Left ventricle myocardium superior (tissue), 1 donor: ENCODE data around the gene KRTAP10-12. TPM values are rescaled to one million over a fixed set of nuclear protein-coding genes. Genes with fewer than 3 reads are reported as not detected.

Experiments
- ATAC-seq: fragments of 200-7000 bp; cut with Tn5 transposase; one replicate; pipeline ENCODE4 v1.9.1; 2020; ENCODE audit warnings: mild to moderate bottlenecking, moderate library complexity
- DNase-seq: peaks from one replicate; pipeline ENCODE4 v3.0.0-alpha.2; 2020
- intact Hi-C: fragments of 100-400 bp; cut with micrococcal nuclease; formaldehyde crosslinking; loops from one replicate; pipeline ENCODE4 v1.11.0; 2022
- total RNA-seq: library from RNA; stranded (reverse); fragmentation: NEBNext Ultra II Directional; extraction: Animal tissue kit (Norgen Biotek cat#: 25700); gene quantifications from one replicate; pipeline ENCODE4 v1.2.1, GENCODE V29; 2021
- donor health status: DM: no; HTN: yes; CAD: no; lungs with severe emphysema.

Gene KRTAP10-12
- total RNA-seq, 1 donor from 2014 or later = not detected

- intact Hi-C loops = no loop called here
- no peak for DNase-seq
- ATAC-seq = no peak
These were observed 2.2 kb upstream of the KRTAP10-12 start for GRCh38 chr21:44694776-44695175.

- intact Hi-C loops = no loop called here
- no peak for DNase-seq
- ATAC-seq = no peak
These were observed 1.8 kb upstream of the KRTAP10-12 start for GRCh38 chr21:44695184-44695583.

- DNase-seq (no peak), ATAC-seq (no peak)
- intact Hi-C loops = no loop called here
These were observed 1.3 kb upstream of the KRTAP10-12 start for GRCh38 chr21:44695641-44696040.

- DNase-seq (no peak), ATAC-seq (no peak)
- intact Hi-C loops = no loop called here
These were observed 400 bp upstream of the KRTAP10-12 start for GRCh38 chr21:44696572-44696971.

GRCh38 chr21:44697811-44698734, 1.1 kb downstream of the KRTAP10-12 start:
- DNase-seq = no peak
- ATAC-seq = peak; percentile 28
- intact Hi-C loops = no loop called here

- ATAC-seq = no peak
- intact Hi-C loops = no loop called here
- no peak for DNase-seq
These were observed 2.6 kb downstream of the KRTAP10-12 start for GRCh38 chr21:44699502-44700001.

- DNase-seq (no peak), ATAC-seq (no peak)
- intact Hi-C loops = no loop called here
These were observed 3.4 kb downstream of the KRTAP10-12 start for GRCh38 chr21:44700101-44701022.

- DNase-seq = no peak
- intact Hi-C loops = no loop called here
- no peak for ATAC-seq
These were observed 4.0 kb downstream of the KRTAP10-12 start for GRCh38 chr21:44701023-44701400.

- ATAC-seq = no peak
- intact Hi-C loops = no loop called here
- DNase-seq = no peak
These were observed 4.6 kb downstream of the KRTAP10-12 start for GRCh38 chr21:44701541-44701940.

- no peak for DNase-seq
- no peak for ATAC-seq
These were observed 5.4 kb downstream of the KRTAP10-12 start for GRCh38 chr21:44702111-44702972.

GRCh38 chr21:44702973-44703730, 6.2 kb downstream of the KRTAP10-12 start:
- intact Hi-C loops = no loop called here
- DNase-seq (no peak), ATAC-seq (no peak)

More at GRCh38 chr21:44702111-44702972, 5.4 kb downstream of the KRTAP10-12 start:
- intact Hi-C loops = no loop called here

- intact Hi-C loops = no loop called here
- ATAC-seq = no peak
- no peak for DNase-seq
These were observed 7.0 kb downstream of the KRTAP10-12 start for GRCh38 chr21:44703731-44704635.

- no peak for DNase-seq
- ATAC-seq = no peak
- intact Hi-C loops = no loop called here
These were observed 7.6 kb downstream of the KRTAP10-12 start for GRCh38 chr21:44704636-44705001.

GRCh38 chr21:44706026-44706705, 9.2 kb downstream of the KRTAP10-12 start:
- intact Hi-C loops = no loop called here
- ATAC-seq (no peak), DNase-seq (no peak)

- intact Hi-C loops = no loop called here
- no peak for DNase-seq
- no peak for ATAC-seq
These were observed 10.0 kb downstream of the KRTAP10-12 start for GRCh38 chr21:44706706-44707581.
